HepG2 (cell line): Measurements from ENCODE around the gene SYNM. TPM values are rescaled to one million over a fixed set of nuclear protein-coding genes. Genes with fewer than 3 reads are reported as not detected.

ENCODE experiments used
- ARNT ChIP-seq: fragments of 450-650 bp; IDR thresholded peaks from 2 replicates; pipeline ENCODE4 v1.6.1; 2017
- CBX2 ChIP-seq, 2 experiments: fragments of 200-600 bp in 1 of 2; sonication (generic); formaldehyde crosslinking in 1 of 2; IDR thresholded peaks; 2 replicates each; pipeline versions ENCODE4 v1.7.0 to v1.8.1; 2018 to 2022; ENCODE audit warnings: low read depth in 2 of 2, low read length in 1 of 2, mild to moderate bottlenecking in 1 of 2, missing genetic modification reagents in 1 of 2
- GLI4 ChIP-seq: sonication (generic); formaldehyde crosslinking; IDR thresholded peaks from 2 replicates; pipeline ENCODE4 v1.5.1; 2020; ENCODE audit warnings: missing genetic modification reagents, mild to moderate bottlenecking, moderate library complexity, borderline replicate concordance
- HES4 ChIP-seq: sonication (generic); formaldehyde crosslinking; IDR thresholded peaks from 2 replicates; pipeline ENCODE4 v1.9.0; 2021; ENCODE audit warnings: mild to moderate bottlenecking, missing genetic modification reagents, borderline replicate concordance
- HMG20A ChIP-seq: IDR thresholded peaks from 2 replicates; pipeline ENCODE4 v1.6.1; 2016; ENCODE audit warnings: borderline replicate concordance
- HNF4G ChIP-seq, 2 experiments: sonication (generic) in 1 of 2; formaldehyde crosslinking in 1 of 2; IDR thresholded peaks; 2 replicates each; pipeline versions ENCODE4 v1.4.0 to v1.6.1; 2011 to 2020; ENCODE audit warnings: borderline replicate concordance in 2 of 2, low read depth in 2 of 2, mild to moderate bottlenecking in 2 of 2, low read length in 1 of 2, missing genetic modification reagents in 1 of 2, moderate library complexity in 1 of 2
- HOXD1 ChIP-seq: sonication (generic); formaldehyde crosslinking; IDR thresholded peaks from 2 replicates; pipeline ENCODE4 v1.5.0; 2020; ENCODE audit warnings: missing genetic modification reagents
- NFKBIZ ChIP-seq: IDR thresholded peaks from 2 replicates; pipeline ENCODE4 v1.6.1; 2018; ENCODE audit warnings: missing genetic modification reagents, missing compliant biosample characterization
- RNF2 ChIP-seq: fragments of 450-650 bp; conservative IDR thresholded peaks from 2 replicates; pipeline ENCODE4 v1.6.1; 2016; ENCODE audit warnings: low read depth
- SOX6 ChIP-seq, 2 experiments: fragments of 450-650 bp in 1 of 2; sonication (generic) in 1 of 2; formaldehyde crosslinking in 1 of 2; IDR thresholded peaks; 2 replicates each; pipeline versions ENCODE4 v1.4.0 to v1.6.1; 2017 to 2020; ENCODE audit warnings: antibody characterized with exemption in 1 of 2, mild to moderate bottlenecking in 1 of 2, missing genetic modification reagents in 1 of 2
- TRIM22 ChIP-seq: fragments of 450-650 bp; IDR thresholded peaks from 2 replicates; pipeline ENCODE4 v1.6.1; 2017
- ZC3H13 ChIP-seq: sonication (generic); formaldehyde crosslinking; IDR thresholded peaks from 2 replicates; pipeline ENCODE4 v1.8.1; 2023; ENCODE audit warnings: mild to moderate bottlenecking, missing genetic modification reagents, moderate library complexity
- ZNF160 ChIP-seq: sonication (generic); formaldehyde crosslinking; IDR thresholded peaks from 2 replicates; pipeline ENCODE4 v1.8.0; 2022; ENCODE audit warnings: mild to moderate bottlenecking, inconsistent platforms, missing genetic modification reagents
- ZNF17 ChIP-seq: sonication (generic); formaldehyde crosslinking; IDR thresholded peaks from 2 replicates; pipeline ENCODE4 v1.5.0; 2020; ENCODE audit warnings: mild to moderate bottlenecking, missing genetic modification reagents
- ZNF234 ChIP-seq: sonication (generic); formaldehyde crosslinking; conservative IDR thresholded peaks from 2 replicates; pipeline ENCODE4 v1.5.1; 2020; ENCODE audit warnings: mild to moderate bottlenecking, missing genetic modification reagents
- ZNF34 ChIP-seq: sonication (generic); formaldehyde crosslinking; IDR thresholded peaks from 2 replicates; pipeline ENCODE4 v1.4.0; 2020; ENCODE audit warnings: mild to moderate bottlenecking, missing genetic modification reagents, borderline replicate concordance
- ZNF441 ChIP-seq: sonication (generic); formaldehyde crosslinking; IDR thresholded peaks from 2 replicates; pipeline ENCODE4 v1.7.0; 2021; ENCODE audit warnings: missing genetic modification reagents, borderline replicate concordance
- ZNF550 ChIP-seq: sonication (generic); formaldehyde crosslinking; IDR thresholded peaks from 2 replicates; pipeline ENCODE4 v1.4.0; 2020; ENCODE audit warnings: mild to moderate bottlenecking, missing genetic modification reagents, borderline replicate concordance
- ZNF574 ChIP-seq: sonication (generic); formaldehyde crosslinking; IDR thresholded peaks from 2 replicates; pipeline ENCODE4 v1.4.0; 2020; ENCODE audit warnings: missing genetic modification reagents
- ZNF639 ChIP-seq: conservative IDR thresholded peaks from 2 replicates; pipeline ENCODE4 v1.6.1; 2018; ENCODE audit warnings: missing genetic modification reagents
- polyA plus RNA-seq, 8 experiments: library from polyadenylated mRNA; depleted of rRNA in 3 of 8; stranded (reverse) in 7 of 8; unstranded in 1 of 8; fragments of >200 nt; fragmentation: Illumina TruSeq in 4 of 8; extraction: Trizol in 4 of 8; gene quantifications; 2 replicates each; pipeline versions ENCODE4 v1.2.1 to v1.2.3, GENCODE V29; 2011 to 2016; ENCODE audit warnings: low read depth in 4 of 8, missing spikeins in 1 of 8, mixed read lengths in 1 of 8; ENCODE audit not compliant: insufficient read depth in 1 of 8
- total RNA-seq, 5 experiments: library from RNA; depleted of rRNA; stranded (reverse); fragments of >200 nt; fragmentation: Illumina TruSeq; extraction: Trizol; gene quantifications; 2 replicates each; pipeline ENCODE4 v1.2.3, GENCODE V29; 2016; ENCODE audit warnings: low read depth in 1 of 5
- TF ChIP-seq, protein P1 (sequence below): fragments of 450-650 bp; IDR thresholded peaks from 2 replicates; pipeline ENCODE4 v1.6.1; 2016

The SYNM gene
- total and polyA plus RNA-seq, 2 of the 13 experiments (the other 11 are each of a cell fraction or from before 2014, with no cell fraction given), result 1.1 to 3.7 TPM

DNA sequence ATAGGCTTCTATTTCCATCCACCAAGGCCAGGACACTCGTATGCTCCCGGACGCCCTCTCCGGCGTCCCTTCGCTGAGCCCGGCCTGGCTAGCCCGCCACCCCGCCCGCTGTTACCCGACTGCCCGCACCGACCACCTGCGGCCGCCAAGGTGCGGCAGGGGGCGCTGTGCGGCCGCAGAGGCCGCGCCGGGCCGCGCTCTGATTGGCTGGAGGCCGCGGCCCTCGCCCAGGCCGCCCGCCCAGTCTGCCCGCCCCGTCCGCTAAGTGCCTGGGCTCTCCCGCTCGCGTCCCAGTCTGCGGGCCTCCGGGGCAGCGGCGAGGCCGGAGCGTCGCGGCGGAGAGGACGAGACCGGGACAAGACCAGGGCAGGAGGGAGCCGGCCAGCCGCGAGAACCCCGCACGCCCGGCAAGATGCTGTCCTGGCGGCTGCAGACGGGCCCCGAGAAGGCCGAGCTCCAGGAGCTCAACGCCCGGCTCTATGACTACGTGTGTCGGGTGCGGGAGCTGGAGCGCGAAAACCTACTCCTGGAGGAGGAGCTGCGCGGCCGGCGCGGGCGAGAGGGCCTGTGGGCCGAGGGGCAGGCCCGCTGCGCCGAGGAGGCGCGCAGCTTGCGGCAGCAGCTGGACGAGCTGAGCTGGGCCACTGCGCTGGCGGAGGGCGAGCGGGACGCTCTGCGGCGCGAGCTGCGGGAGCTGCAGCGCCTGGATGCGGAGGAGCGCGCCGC, at the start of gene SYNM (continued):
- TF ChIP-seq TRIM22 (no peak), ZNF234 (CRISPR knock-in tag) (no peak), ZC3H13 (CRISPR knock-in tag) (no peak), NFKBIZ (no peak), ZNF574 (CRISPR knock-in tag) (peak; percentile 85), ZNF34 (CRISPR knock-in tag) (no peak), GLI4 (no peak), ZNF441 (CRISPR knock-in tag) (peak; percentile 79), ZNF17 (CRISPR knock-in tag) (no peak), RNF2 (peak; percentile 90; the same call in 1 of the 2 replicates), ZNF550 (CRISPR knock-in tag) (no peak), ARNT (no peak), ZNF160 (CRISPR knock-in tag) (peak; percentile 77), SOX6 (IDR thresholded peaks at IDR 0.05) (no peak), SOX6 (CRISPR knock-in tag; IDR thresholded peaks at IDR 0.05) (no peak), HNF4G (IDR thresholded peaks at IDR 0.05; ENCODE audit: borderline replicate concordance, low read depth, low read length) (0 out of 2 replicates have a peak, but pooled peaks have one; percentile 15), HNF4G (CRISPR knock-in tag; IDR thresholded peaks at IDR 0.05; ENCODE audit: borderline replicate concordance, low read depth) (no peak; the same call in 1 of the 2 replicates), HOXD1 (no peak), ZNF639 (0 out of 2 replicates have a peak, but pooled peaks have one; percentile 27), HMG20A (CRISPR knock-in tag) (no peak), CBX2 (IDR thresholded peaks at IDR 0.05; ENCODE audit: low read depth, low read length) (no peak), CBX2 (CRISPR knock-in tag; IDR thresholded peaks at IDR 0.05; ENCODE audit: low read depth) (peak; percentile 89; the same call in 1 of the 2 replicates), HES4 (peak; percentile 76)
- TF ChIP-seq, protein P1, sequence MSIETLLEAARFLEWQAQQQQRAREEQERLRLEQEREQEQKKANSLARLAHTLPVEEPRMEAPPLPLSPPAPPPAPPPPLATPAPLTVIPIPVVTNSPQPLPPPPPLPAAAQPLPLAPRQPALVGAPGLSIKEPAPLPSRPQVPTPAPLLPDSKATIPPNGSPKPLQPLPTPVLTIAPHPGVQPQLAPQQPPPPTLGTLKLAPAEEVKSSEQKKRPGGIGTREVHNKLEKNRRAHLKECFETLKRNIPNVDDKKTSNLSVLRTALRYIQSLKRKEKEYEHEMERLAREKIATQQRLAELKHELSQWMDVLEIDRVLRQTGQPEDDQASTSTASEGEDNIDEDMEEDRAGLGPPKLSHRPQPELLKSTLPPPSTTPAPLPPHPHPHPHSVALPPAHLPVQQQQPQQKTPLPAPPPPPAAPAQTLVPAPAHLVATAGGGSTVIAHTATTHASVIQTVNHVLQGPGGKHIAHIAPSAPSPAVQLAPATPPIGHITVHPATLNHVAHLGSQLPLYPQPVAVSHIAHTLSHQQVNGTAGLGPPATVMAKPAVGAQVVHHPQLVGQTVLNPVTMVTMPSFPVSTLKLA, result no peak
